K562 (cell line): ENCODE measurements around the gene ROBO2. TPM values are rescaled to one million over a fixed set of nuclear protein-coding genes. Genes with fewer than 3 reads are reported as not detected.

ENCODE experiments used
- ATAC-seq: fragments of 200-7000 bp; cut with Tn5 transposase; 3 replicates; pipeline ENCODE4 v1.9.1; 2020; ENCODE audit warnings: moderate library complexity
- BruUV-seq: library from RNA; stranded (reverse); fragments of 400-500 nt; replicated peaks from 2 replicates; lab custom pipeline; 2021; lab: Mats Ljungman, UMichigan
- CTCF ChIA-PET: fragments of 300-600 bp; formaldehyde crosslinking; extraction: SDS; loops from one replicate; lab custom pipeline; 2021; ENCODE audit warnings: low intra/inter-chr PET ratio; lab: Yijun Ruan, JAX
- POLR2A ChIA-PET: fragments of 300-600, 350-650 bp; sonication (Branson Sonifier 250); formaldehyde crosslinking; extraction: SDS; loops from one replicate; lab custom pipeline; 2021; ENCODE audit warnings: antibody characterized with exemption, inconsistent platforms; lab: Yijun Ruan, JAX
- DNase-seq, 4 experiments: peaks; one replicate each; pipeline versions ENCODE4 v3.0.0 to v3.0.0-alpha.2; 2011 to 2018; ENCODE audit warnings: low spot score in 3 of 4, mixed read lengths in 3 of 4; ENCODE audit errors: extremely low read depth in 1 of 4
- FAIRE-seq: peaks from 2 replicates; lab custom pipeline; 2011; peaks lifted over from hg19 to GRCh38; lab: Jason Lieb, UNC
- H2AFZ ChIP-seq: 2 replicates; pipeline ENCODE4 v1.6.0; 2011; ENCODE audit warnings: low read depth, low read length, control low read depth, inconsistent platforms
- H3K27ac ChIP-seq: fragments of 200-600 bp; 3 replicates; pipeline ENCODE4 v1.8.0; 2011; ENCODE audit warnings: low read depth, mild to moderate bottlenecking, control low read depth, inconsistent platforms, low read length, moderate library complexity, mixed read lengths; ENCODE audit errors: extremely low read depth
- H3K27me3 ChIP-seq, 2 experiments: fragments of 300-600 bp in 1 of 2; 2 replicates in 1 of 2; 3 replicates in 1 of 2; pipeline versions ENCODE4 v1.6.0 to v1.8.0; 2011; ENCODE audit warnings: inconsistent platforms in 2 of 2, low read length in 2 of 2, mild to moderate bottlenecking in 1 of 2, mixed read lengths in 1 of 2, moderate library complexity in 1 of 2; ENCODE audit not compliant: control insufficient read depth in 2 of 2, insufficient read depth in 2 of 2
- H3K36me3 ChIP-seq: fragments of 300-600 bp; 3 replicates; pipeline ENCODE4 v1.8.0; 2011; ENCODE audit warnings: mild to moderate bottlenecking, low read length, inconsistent platforms; ENCODE audit not compliant: control insufficient read depth, insufficient read depth
- H3K4me1 ChIP-seq, 2 experiments: fragments of 200-600 bp in 1 of 2; replicated peaks in 1 of 2; 2 replicates in 1 of 2; 3 replicates in 1 of 2; pipeline versions ENCODE4 v1.5.1 to v1.8.0; 2011; ENCODE audit warnings: inconsistent platforms in 2 of 2, low read length in 2 of 2, mild to moderate bottlenecking in 1 of 2, mixed read lengths in 1 of 2, moderate library complexity in 1 of 2; ENCODE audit not compliant: control insufficient read depth in 2 of 2, insufficient read depth in 2 of 2
- H3K4me2 ChIP-seq: 2 replicates; pipeline ENCODE4 v1.6.1; 2011; ENCODE audit warnings: low read length, control low read depth, inconsistent platforms, mixed read lengths; ENCODE audit not compliant: insufficient read depth
- H3K4me3 ChIP-seq: fragments of 200-600 bp; sonication (generic), shearing (Covaris generic); 2 replicates; pipeline ENCODE4 v1.5.1; 2016; ENCODE audit warnings: control low read depth, inconsistent platforms
- H3K79me2 ChIP-seq: fragments of 200-600 bp; 3 replicates; pipeline ENCODE4 v1.8.0; 2011; ENCODE audit warnings: low read length, inconsistent platforms; ENCODE audit not compliant: control insufficient read depth, insufficient read depth
- H3K9ac ChIP-seq, 2 experiments: 2 replicates each; pipeline versions ENCODE4 v1.6.0 to v1.6.1; 2011; ENCODE audit warnings: low read depth in 2 of 2, low read length in 2 of 2, control low read depth in 1 of 2, inconsistent platforms in 1 of 2, mild to moderate bottlenecking in 1 of 2, mixed read lengths in 1 of 2; ENCODE audit not compliant: insufficient read depth in 1 of 2
- H3K9me1 ChIP-seq: one replicate; pipeline ENCODE4 v1.6.0; 2011; ENCODE audit warnings: inconsistent platforms, mild to moderate bottlenecking, low read length, moderate library complexity; ENCODE audit not compliant: control insufficient read depth, insufficient read depth
- H3K9me3 ChIP-seq: replicated peaks from 2 replicates; pipeline ENCODE4 v1.5.1; 2011; ENCODE audit warnings: low read depth, low read length, inconsistent platforms; ENCODE audit not compliant: control insufficient read depth, insufficient read depth
- H4K20me1 ChIP-seq: replicated peaks from 2 replicates; pipeline ENCODE4 v1.6.1; 2011; ENCODE audit warnings: low read length, inconsistent platforms, mixed read lengths; ENCODE audit not compliant: control insufficient read depth, insufficient read depth
- ETV1 ChIP-seq: fragments of 450-650 bp; conservative IDR thresholded peaks from 2 replicates; pipeline ENCODE4 v1.6.1; 2016; ENCODE audit warnings: missing genetic modification characterization, control low read depth, low read depth, missing compliant biosample characterization
- EZH2 ChIP-seq: IDR thresholded peaks from 2 replicates; pipeline ENCODE4 v1.6.1; 2012; ENCODE audit warnings: low read depth, mild to moderate bottlenecking, inconsistent platforms, low read length, borderline replicate concordance
- GATAD2B ChIP-seq: fragments of 450-650 bp; IDR thresholded peaks from 2 replicates; pipeline ENCODE4 v1.6.1; 2017; ENCODE audit warnings: mild to moderate bottlenecking, borderline replicate concordance
- NKRF ChIP-seq: fragments of 450-650 bp; IDR thresholded peaks from 2 replicates; pipeline ENCODE4 v1.6.1; 2016; ENCODE audit warnings: borderline replicate concordance
- SLC30A9 ChIP-seq: fragments of 250-450 bp; sonication (Bioruptor Pico); IDR thresholded peaks from 2 replicates; pipeline ENCODE4 v1.8.0; 2022; ENCODE audit warnings: mild to moderate bottlenecking, moderate library complexity
- WGBS: fragments of 100-300 bp; shearing (Covaris generic); methylation state at CpG from one replicate; pipeline ENCODE4 v1.1.6; 2016; ENCODE audit warnings: low coverage, mixed read lengths; ENCODE audit not compliant: insufficient coverage; ENCODE audit errors: missing lambda C conversion rate; 5-methylcytosine and 5-hydroxymethylcytosine counted together
- in situ Hi-C: fragments of 300-500 bp; cut with MboI; formaldehyde crosslinking; loops from 4 replicates; pipeline ENCODE4 v1.15.0; 2018; ENCODE audit warnings: inconsistent platforms, mixed read lengths
- intact Hi-C: fragments of 100-400 bp; cut with micrococcal nuclease; formaldehyde crosslinking; loops from 2 replicates; pipeline ENCODE4 v1.14.2; 2022
- polyA plus RNA-seq, 8 experiments: library from polyadenylated mRNA; depleted of rRNA in 4 of 8; stranded (reverse) in 5 of 8; unstranded in 3 of 8; fragments of >200 nt; fragmentation: Nextera tagmentation in 2 of 8; fragmentation: Illumina TruSeq in 1 of 8; extraction: Ambion mirVana in 2 of 8; extraction: Trizol in 1 of 8; gene quantifications; 2 replicates each; pipeline versions ENCODE4 v1.2.1 to v1.2.3, GENCODE V29; 2011 to 2014; ENCODE audit warnings: inconsistent platforms in 1 of 8, missing spikeins in 1 of 8
- total RNA-seq, 7 experiments: library from RNA; depleted of rRNA in 6 of 7; stranded (reverse); fragments of >200 nt in 6 of 7; fragmentation: Illumina TruSeq in 2 of 7; extraction: Trizol in 2 of 7; gene quantifications; 2 replicates each; pipeline versions ENCODE4 v1.2.1 to v1.2.3, GENCODE V29; 2011 to 2021; ENCODE audit warnings: low replicate concordance in 1 of 7

ROBO2 gene
- total and polyA plus RNA-seq, 9 of the 15 experiments (the other 6 are each of a cell fraction or from before 2014, with no cell fraction given): 0.84 to 3.0 (median 1.7) TPM

DNA sequence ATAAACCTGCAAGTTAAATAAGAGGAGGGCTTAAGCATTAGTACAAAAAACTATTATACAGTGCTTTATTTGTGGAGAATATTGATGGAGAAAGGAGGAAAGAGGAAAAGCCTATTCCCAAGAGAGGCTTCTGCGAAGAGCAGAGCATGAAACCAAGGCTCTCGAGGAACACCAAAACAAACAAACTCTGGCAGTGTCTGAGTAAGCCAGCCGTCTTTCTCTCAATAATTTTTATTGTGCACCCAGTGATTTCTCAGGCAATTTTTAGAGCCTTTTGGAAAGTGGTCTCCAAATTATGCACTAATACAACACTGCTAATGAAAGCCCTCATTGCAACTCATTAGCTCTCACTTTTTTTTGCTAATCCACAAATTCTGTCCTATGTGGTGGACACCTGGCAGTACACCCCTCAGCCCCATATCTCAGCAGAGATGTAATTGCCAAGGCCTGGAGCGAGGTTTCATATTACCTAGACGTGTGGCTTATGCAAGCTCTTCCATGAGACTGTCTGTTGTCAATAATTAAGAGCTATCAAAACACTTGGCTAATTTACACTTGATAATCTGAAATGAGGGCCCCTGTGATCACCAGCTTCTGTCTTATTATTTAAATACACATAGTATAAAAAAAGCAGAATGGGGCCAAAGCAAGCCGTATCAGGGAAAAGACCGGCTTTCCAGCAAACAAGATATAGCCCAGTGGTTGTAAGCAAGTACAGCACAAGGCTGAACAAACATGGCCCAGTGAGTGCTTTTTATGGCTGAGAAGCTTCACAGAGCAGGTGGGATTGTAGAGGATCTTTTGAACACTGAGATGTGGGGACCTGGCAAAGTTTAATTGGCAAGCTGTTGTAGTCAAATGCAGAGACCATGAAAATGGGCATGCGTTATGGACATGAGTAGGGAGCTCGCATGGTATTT, 216.9 kb downstream of the ROBO2 start:
- no peak for ATAC-seq
- in situ Hi-C loops: no loop called here
- WGBS: 42% methylated on average over 9 of the region's 9 CpGs
- FAIRE-seq: no peak
- no peak for DNase-seq
- ChIA-PET POLR2A (no interaction called here), CTCF (no interaction called here)
- TF ChIP-seq SLC30A9 (CRISPR knock-in tag) (no peak), EZH2 (no peak), NKRF (no peak), ETV1 (tag) (no peak), GATAD2B (no peak)
- H3K79me2 ChIP-seq: no peaks in the 10 kb centered on the region
- no peaks in the 10 kb centered on the region for H4K20me1 ChIP-seq
- no peak overlapping the region for H3K4me3 ChIP-seq
- H2AFZ ChIP-seq: no peak overlapping the region
- intact Hi-C loops: loop anchor here (5.0 kb wide), 1 partner anchor 80 kb away; no protein-coding TSS in a partner anchor
- no peak overlapping the region for H3K27ac ChIP-seq
- BruUV-seq: no TSS peak
- no peaks in the 10 kb centered on the region for H3K36me3 ChIP-seq
- no peaks in the 10 kb centered on the region for H3K9me3 ChIP-seq
- no peaks in the 10 kb centered on the region for H3K27me3 ChIP-seq
- no peak overlapping the region for H3K9ac ChIP-seq
- H3K9me1 ChIP-seq: no peaks in the 10 kb centered on the region
- no peaks in the 10 kb centered on the region for H3K4me1 ChIP-seq
- H3K4me2 ChIP-seq: no peak overlapping the region
